ENCODE data around the gene ZNF195. TPM values are rescaled to one million over a fixed set of nuclear protein-coding genes. Genes with fewer than 3 reads are reported as not detected.
"Not testable (repeated sequence)": the region's sequence is repeated elsewhere in the genome, so short reads cannot be mapped to it uniquely, and the experiment has no call there.

Gene ZNF195
- total and polyA plus RNA-seq, 10 of the 15 experiments (the other 5 are each of a cell fraction or from before 2014, with no cell fraction given): 30.4 to 51.8 (median 37.8) TPM

DNA sequence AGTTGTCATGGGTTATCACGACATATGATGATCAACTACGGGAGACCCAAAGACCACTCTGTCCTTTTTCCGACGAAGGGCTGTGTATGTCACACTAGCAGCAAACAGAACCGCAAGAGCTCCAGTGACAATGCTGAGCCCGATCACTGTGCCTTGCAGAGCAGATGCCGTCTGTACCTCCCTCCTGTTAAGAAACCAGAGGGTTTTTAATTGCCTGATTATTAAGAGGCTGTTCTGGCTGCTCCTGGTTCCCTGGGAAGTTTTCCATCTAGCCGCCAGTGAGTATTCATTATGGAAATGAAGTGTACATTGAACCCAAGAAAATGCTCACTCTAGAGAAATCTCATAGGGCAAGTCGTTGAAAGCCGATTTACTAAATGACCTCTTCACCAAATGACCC, 49.1 kb upstream of the ZNF195 start:
- 35% methylated on average over 10 of the region's 10 CpGs for WGBS (ENCODE audit: insufficient coverage, insufficient replicate concordance, low lambda C conversion rate, missing lambda C conversion rate)
- ATAC-seq; CTCF ChIA-PET; RAD21 ChIA-PET (ENCODE audit: unreplicated experiment); H3K4me3 ChIP-seq; BruUV-seq (replicated peaks); H3K27ac ChIP-seq (ENCODE audit: control insufficient read depth, insufficient read depth); H3K4me2 ChIP-seq (ENCODE audit: control insufficient read depth, insufficient read depth); H3K4me1 ChIP-seq (ENCODE audit: control insufficient read depth, insufficient read depth, low read length); FAIRE-seq; H2AFZ ChIP-seq (ENCODE audit: control insufficient read depth, low read depth, low read length); H3K9me3 ChIP-seq (replicated peaks; ENCODE audit: control insufficient read depth, insufficient read depth, low read length); H4K20me1 ChIP-seq (ENCODE audit: control insufficient read depth, insufficient read depth); H3K9ac ChIP-seq (ENCODE audit: control insufficient read depth, insufficient read depth, low read length); POLR2A ChIA-PET; H3K27me3 ChIP-seq (replicated peaks in 1 of 2; ENCODE audit: control insufficient read depth in 2 of 2, insufficient read depth in 2 of 2, low read length in 1 of 2); SMC1A ChIA-PET (ENCODE audit: uncharacterized antibody, unreplicated experiment); in situ Hi-C loops (cut with MboI); intact Hi-C loops (cut with micrococcal nuclease; ENCODE audit: unreplicated experiment); H3K36me3 ChIP-seq (ENCODE audit: control insufficient read depth in 2 of 2, insufficient read depth in 2 of 2, low read length in 1 of 2); H3K79me2 ChIP-seq (ENCODE audit: control insufficient read depth, insufficient read depth, low read length); DNase-seq (ENCODE audit: low read depth, low spot score): not testable (repeated sequence)

DNA sequence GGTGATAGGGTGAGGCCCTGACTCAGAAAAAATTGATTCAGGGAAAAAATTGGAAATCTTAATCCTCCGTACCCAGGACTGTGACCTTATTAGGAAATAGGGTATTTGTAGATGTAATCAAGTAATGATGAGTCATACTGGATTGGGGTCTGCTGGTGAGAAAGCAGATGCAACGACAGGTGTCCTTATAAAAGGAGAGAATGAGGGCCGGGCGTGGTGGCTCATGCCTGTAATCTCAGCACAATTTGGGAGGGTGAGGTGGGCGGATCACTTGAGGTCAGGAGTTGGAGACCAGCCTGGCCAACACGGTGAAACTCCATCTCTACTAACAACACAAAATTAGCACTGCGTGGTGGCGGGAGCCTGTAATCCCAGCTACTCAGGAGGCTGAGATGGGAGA, 47.6 kb upstream of the ZNF195 start:
- ATAC-seq; DNase-seq (ENCODE audit: low read depth, low spot score); BruUV-seq (replicated peaks); H2AFZ ChIP-seq (ENCODE audit: control insufficient read depth, low read depth, low read length); in situ Hi-C loops (cut with MboI); H3K4me2 ChIP-seq (ENCODE audit: control insufficient read depth, insufficient read depth); FAIRE-seq; H3K27me3 ChIP-seq (replicated peaks in 1 of 2; ENCODE audit: control insufficient read depth in 2 of 2, insufficient read depth in 2 of 2, low read length in 1 of 2); RAD21 ChIA-PET (ENCODE audit: unreplicated experiment); H3K4me1 ChIP-seq (ENCODE audit: control insufficient read depth, insufficient read depth, low read length); H3K4me3 ChIP-seq; H4K20me1 ChIP-seq (ENCODE audit: control insufficient read depth, insufficient read depth); H3K9me3 ChIP-seq (replicated peaks; ENCODE audit: control insufficient read depth, insufficient read depth, low read length); H3K27ac ChIP-seq (ENCODE audit: control insufficient read depth, insufficient read depth); H3K36me3 ChIP-seq (ENCODE audit: control insufficient read depth in 2 of 2, insufficient read depth in 2 of 2, low read length in 1 of 2); POLR2A ChIA-PET; SMC1A ChIA-PET (ENCODE audit: uncharacterized antibody, unreplicated experiment); H3K79me2 ChIP-seq (ENCODE audit: control insufficient read depth, insufficient read depth, low read length); H3K9ac ChIP-seq (ENCODE audit: control insufficient read depth, insufficient read depth, low read length); intact Hi-C loops (cut with micrococcal nuclease; ENCODE audit: unreplicated experiment): not testable (repeated sequence)
- WGBS (ENCODE audit: insufficient coverage, insufficient replicate concordance, low lambda C conversion rate, missing lambda C conversion rate): 59% methylated on average over 8 of the region's 8 CpGs
- CTCF ChIA-PET: interaction anchor here (0.6 kb wide), 1 partner anchor 53 kb away, joined by 3 read pairs; no protein-coding TSS in a partner anchor

DNA sequence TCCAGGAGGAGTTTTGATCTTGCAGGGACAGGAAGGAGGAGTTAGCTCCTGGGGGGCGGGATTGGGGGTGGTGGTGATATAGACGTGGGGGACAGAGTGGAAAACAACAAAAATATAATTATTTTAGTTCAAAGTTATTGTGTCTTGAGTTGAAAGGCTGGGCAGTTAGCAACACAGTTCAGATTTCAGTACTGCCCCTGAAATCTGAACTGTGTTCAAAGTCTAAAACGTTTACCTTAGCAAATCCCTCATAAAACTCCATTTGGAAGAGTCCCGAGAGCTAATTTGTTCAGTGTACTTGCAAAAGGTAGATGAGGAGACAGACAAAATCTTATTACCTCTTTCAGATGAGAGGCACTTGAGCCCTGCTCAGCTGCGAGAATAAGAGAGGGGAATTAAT, 45.0 kb upstream of the ZNF195 start:
- H3K4me2 ChIP-seq (ENCODE audit: control insufficient read depth, insufficient read depth); RAD21 ChIA-PET (ENCODE audit: unreplicated experiment); H3K27me3 ChIP-seq (replicated peaks in 1 of 2; ENCODE audit: control insufficient read depth in 2 of 2, insufficient read depth in 2 of 2, low read length in 1 of 2); H2AFZ ChIP-seq (ENCODE audit: control insufficient read depth, low read depth, low read length); H3K4me3 ChIP-seq; SMC1A ChIA-PET (ENCODE audit: uncharacterized antibody, unreplicated experiment); in situ Hi-C loops (cut with MboI); H3K9me3 ChIP-seq (replicated peaks; ENCODE audit: control insufficient read depth, insufficient read depth, low read length); H3K27ac ChIP-seq (ENCODE audit: control insufficient read depth, insufficient read depth); intact Hi-C loops (cut with micrococcal nuclease; ENCODE audit: unreplicated experiment); H3K9ac ChIP-seq (ENCODE audit: control insufficient read depth, insufficient read depth, low read length); H3K79me2 ChIP-seq (ENCODE audit: control insufficient read depth, insufficient read depth, low read length); H4K20me1 ChIP-seq (ENCODE audit: control insufficient read depth, insufficient read depth); BruUV-seq (replicated peaks); FAIRE-seq; DNase-seq (ENCODE audit: low read depth, low spot score); CTCF ChIA-PET; H3K36me3 ChIP-seq (ENCODE audit: control insufficient read depth in 2 of 2, insufficient read depth in 2 of 2, low read length in 1 of 2); ATAC-seq; H3K4me1 ChIP-seq (ENCODE audit: control insufficient read depth, insufficient read depth, low read length): not testable (repeated sequence)
- 28% methylated on average over 4 of the region's 5 CpGs for WGBS (ENCODE audit: insufficient coverage, insufficient replicate concordance, low lambda C conversion rate, missing lambda C conversion rate)
- POLR2A ChIA-PET: interaction anchor here (1.0 kb wide), 1 partner anchor 45 kb away, joined by 3 read pairs; the partner anchor contains the start of gene ZNF195

DNA sequence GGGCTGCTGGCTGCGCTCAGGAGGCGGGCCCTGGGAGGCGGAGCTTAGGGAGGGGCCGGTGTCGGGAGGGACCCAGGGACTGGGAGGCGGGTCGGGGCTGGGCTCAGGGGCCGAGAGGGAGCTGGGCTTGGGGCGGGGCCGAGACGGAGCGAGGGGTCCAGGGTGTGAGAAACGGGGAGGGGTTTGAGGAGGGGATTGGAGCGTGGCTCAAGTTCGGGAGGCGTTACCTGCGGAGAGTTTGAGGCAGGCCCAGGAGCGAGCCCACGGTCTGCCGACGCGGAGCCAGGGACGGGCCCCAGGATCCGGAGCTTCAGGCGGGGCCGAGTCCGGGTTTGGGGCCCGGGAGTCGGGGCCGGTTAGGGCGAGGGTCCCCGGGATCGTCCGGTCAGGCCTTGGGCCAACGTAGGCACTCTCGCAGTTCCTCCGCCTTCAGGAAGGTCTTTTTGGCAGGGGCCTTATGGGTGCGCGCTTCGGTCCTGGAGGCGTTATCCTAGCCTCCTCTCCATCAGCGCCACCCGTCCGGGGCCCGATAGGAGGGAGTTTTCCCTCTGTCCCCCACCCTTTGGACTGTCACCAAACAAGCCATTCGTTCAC, 44.3 kb upstream of the ZNF195 start:
- in situ Hi-C loops (cut with MboI); H4K20me1 ChIP-seq (ENCODE audit: control insufficient read depth, insufficient read depth); DNase-seq (ENCODE audit: low read depth, low spot score); BruUV-seq (replicated peaks); intact Hi-C loops (cut with micrococcal nuclease; ENCODE audit: unreplicated experiment); FAIRE-seq; CTCF ChIA-PET; H3K27me3 ChIP-seq (replicated peaks in 1 of 2; ENCODE audit: control insufficient read depth in 2 of 2, insufficient read depth in 2 of 2, low read length in 1 of 2); H3K27ac ChIP-seq (ENCODE audit: control insufficient read depth, insufficient read depth); SMC1A ChIA-PET (ENCODE audit: uncharacterized antibody, unreplicated experiment); H3K36me3 ChIP-seq (ENCODE audit: control insufficient read depth in 2 of 2, insufficient read depth in 2 of 2, low read length in 1 of 2); H3K9me3 ChIP-seq (replicated peaks; ENCODE audit: control insufficient read depth, insufficient read depth, low read length); ATAC-seq; H3K9ac ChIP-seq (ENCODE audit: control insufficient read depth, insufficient read depth, low read length); H3K4me1 ChIP-seq (ENCODE audit: control insufficient read depth, insufficient read depth, low read length); H3K79me2 ChIP-seq (ENCODE audit: control insufficient read depth, insufficient read depth, low read length): not testable (repeated sequence)
- WGBS (ENCODE audit: insufficient coverage, insufficient replicate concordance, low lambda C conversion rate, missing lambda C conversion rate): 5% methylated on average over 34 of the region's 46 CpGs
- ChIA-PET POLR2A (interaction anchor here (1.0 kb wide), 1 partner anchor 44 kb away, joined by 3 read pairs; the partner anchor contains the start of gene ZNF195), RAD21 (ENCODE audit: unreplicated experiment) (interaction anchor here (0.9 kb wide), 1 partner anchor 43 kb away, joined by 4 read pairs; no protein-coding TSS in a partner anchor)
- peak overlapping the region; percentile 72 for H2AFZ ChIP-seq (ENCODE audit: control insufficient read depth, low read depth, low read length)
- peak overlapping the region; percentile 42; the same call in 1 of the 2 replicates for H3K4me2 ChIP-seq (ENCODE audit: control insufficient read depth, insufficient read depth)
- peak overlapping the region; percentile 55; the same call in 1 of the 2 replicates for H3K4me3 ChIP-seq
